ENCODE results near the gene CFAP61.

The CFAP61 gene

GRCh38 chr20:20174089-20174835, 121.9 kb downstream of the CFAP61 start:
- DNase-seq (ENCODE audit: low read depth): no peak

DNA sequence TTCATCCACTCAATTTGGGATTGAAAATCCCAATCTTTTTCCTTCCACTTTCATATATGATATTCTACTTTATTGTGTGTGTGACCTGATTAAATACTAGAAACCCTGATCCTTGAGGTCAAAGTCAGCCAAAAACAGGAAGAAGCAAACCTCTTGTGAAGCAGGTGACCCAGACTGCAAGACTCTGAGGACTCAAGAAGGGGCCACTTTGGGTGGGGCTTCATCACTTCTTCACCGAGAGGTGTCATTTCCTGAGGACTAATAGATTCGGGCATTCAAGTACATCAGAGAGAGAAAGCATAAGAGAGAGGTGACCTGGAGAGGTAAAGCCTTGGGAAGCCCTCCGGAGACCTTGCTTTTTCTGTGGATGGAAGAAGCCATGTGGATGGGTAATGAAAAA, 129.0 kb downstream of the CFAP61 start:
- DNase-seq (ENCODE audit: low read depth): no peak

GRCh38 chr20:20184149-20184548, 131.8 kb downstream of the CFAP61 start:
- DNase-seq (ENCODE audit: low read depth): no peak

- no peak for DNase-seq (ENCODE audit: low read depth)
Observed at GRCh38 chr20:20184706-20185105, 132.4 kb downstream of the CFAP61 start.

DNA sequence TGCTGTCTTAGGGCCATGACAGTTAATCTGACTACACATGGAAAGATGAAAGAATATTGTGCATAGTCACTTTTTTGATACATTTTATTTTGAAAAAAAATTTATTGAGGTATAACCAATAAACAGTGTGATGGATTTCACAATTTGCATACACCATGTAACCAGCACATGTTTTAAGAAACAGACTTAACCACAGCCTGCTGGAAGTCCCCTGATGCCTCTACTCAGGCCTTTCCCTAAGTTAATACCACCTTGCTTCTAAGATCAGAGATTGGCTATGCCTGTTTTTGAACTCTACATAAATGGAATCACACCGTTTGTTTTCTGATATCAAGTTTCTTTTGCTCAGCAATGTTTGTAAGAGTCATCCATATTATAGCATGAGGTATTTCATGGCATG, 136.3 kb downstream of the CFAP61 start:
- DNase-seq (ENCODE audit: low read depth): no peak

DNA sequence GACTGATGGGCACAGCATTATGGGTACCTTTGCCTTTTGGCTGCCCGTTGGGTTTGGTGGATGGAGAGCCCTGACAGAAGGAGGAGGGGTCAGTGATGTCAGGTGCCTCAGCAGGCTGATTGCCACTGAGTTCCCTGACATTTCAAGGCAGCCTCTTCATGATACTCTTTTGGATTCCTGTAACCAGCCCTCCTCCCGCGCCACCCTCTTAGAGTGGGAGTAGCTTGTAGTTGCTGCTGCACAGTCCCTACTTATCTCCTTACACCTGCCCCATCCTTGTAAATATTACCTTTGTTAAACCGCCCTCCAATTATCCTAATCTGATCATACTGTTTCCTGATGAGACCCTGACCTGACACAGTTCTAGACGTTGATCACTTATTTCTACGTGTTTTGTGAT, 140.0 kb downstream of the CFAP61 start:
- DNase-seq (ENCODE audit: low read depth): no peak

GRCh38 chr20:20195021-20195705, 142.8 kb downstream of the CFAP61 start:
- no peak for DNase-seq (ENCODE audit: low read depth)

GRCh38 chr20:20196610-20197009, 144.3 kb downstream of the CFAP61 start:
- no peak for DNase-seq (ENCODE audit: low read depth)

- DNase-seq (ENCODE audit: low read depth): no peak
Observed at GRCh38 chr20:20198011-20198410, 145.7 kb downstream of the CFAP61 start.

GRCh38 chr20:20199361-20200160, 147.2 kb downstream of the CFAP61 start:
- no peak for DNase-seq (ENCODE audit: low read depth)

GRCh38 chr20:20201124-20201523, 148.8 kb downstream of the CFAP61 start:
- no peak for DNase-seq (ENCODE audit: low read depth)

- DNase-seq (ENCODE audit: low read depth): no peak
Observed at GRCh38 chr20:20201639-20202038, 149.3 kb downstream of the CFAP61 start.

GRCh38 chr20:20202768-20203167, 150.4 kb downstream of the CFAP61 start:
- no peak for DNase-seq (ENCODE audit: low read depth)

- no peak for DNase-seq (ENCODE audit: low read depth)
Observed at GRCh38 chr20:20203784-20204183, 151.5 kb downstream of the CFAP61 start.

GRCh38 chr20:20204256-20204655, 151.9 kb downstream of the CFAP61 start:
- DNase-seq (ENCODE audit: low read depth): no peak

GRCh38 chr20:20205141-20205861, 153.0 kb downstream of the CFAP61 start:
- no peak for DNase-seq (ENCODE audit: low read depth)

DNA sequence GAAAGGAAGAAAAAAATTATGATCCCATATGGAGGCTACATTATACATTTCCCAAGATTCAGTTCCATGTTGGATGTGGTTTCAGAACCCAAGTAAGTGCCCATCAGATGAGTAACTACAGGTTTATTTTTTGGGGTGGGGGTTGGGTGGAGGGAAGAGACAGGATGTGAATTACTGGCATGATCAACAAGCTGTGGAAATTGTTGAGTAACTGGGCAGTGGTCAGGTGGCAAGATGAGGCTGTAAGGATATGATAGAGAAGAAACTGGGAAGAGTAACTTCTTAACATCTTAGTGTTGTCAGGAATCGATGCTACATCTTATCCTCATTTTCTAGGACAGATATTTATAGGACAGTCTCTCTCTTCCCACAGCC, 153.5 kb downstream of the CFAP61 start:
- DNase-seq (ENCODE audit: low read depth): no peak

DNA sequence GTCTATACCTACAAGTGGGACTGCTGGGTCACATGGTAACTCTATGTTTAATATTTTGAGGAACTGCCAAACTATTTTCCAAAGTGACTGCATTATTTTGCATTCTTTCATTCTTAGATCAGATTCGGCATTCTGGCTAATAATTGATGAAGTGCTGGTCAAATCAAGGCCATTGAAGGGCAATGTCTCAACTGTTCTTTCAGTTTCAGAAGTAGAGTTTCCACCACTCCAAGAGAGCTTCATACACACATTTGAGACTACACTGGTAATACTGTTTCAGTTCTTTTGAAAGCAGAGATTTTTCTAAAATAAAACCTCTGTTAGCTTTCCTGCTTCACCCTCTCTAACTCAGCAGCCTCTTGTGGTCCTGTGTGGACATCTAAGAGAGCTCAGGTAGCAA, 154.5 kb downstream of the CFAP61 start:
- DNase-seq (ENCODE audit: low read depth): no peak

GRCh38 chr20:20207291-20207690, 155.0 kb downstream of the CFAP61 start:
- no peak for DNase-seq (ENCODE audit: low read depth)

- no peak for DNase-seq (ENCODE audit: low read depth)
Observed at GRCh38 chr20:20207872-20208271, 155.5 kb downstream of the CFAP61 start.

GRCh38 chr20:20209684-20210083, 157.4 kb downstream of the CFAP61 start:
- DNase-seq (ENCODE audit: low read depth): no peak

DNA sequence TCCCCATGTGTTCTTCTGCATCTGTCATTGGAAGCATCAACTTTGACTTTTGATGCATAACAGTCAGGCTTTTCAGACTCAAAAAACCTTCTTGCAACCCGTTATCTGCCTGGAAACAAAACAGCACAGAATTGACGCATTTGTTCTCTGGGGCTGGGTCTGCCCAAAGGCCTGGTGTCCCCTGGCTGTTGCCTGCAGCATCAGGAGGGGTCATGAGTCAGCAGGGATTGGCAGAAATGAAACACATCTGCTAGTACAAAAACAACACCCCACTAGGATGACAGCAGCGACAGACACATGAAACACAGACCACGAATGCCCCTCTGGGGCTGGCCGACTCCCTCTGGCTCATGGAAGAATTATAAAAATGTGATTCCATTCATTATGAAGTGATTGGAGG, 158.0 kb downstream of the CFAP61 start:
- DNase-seq (ENCODE audit: low read depth): no peak

All from activated T-helper 1 cell treated with Interleukin-2 at 50 U/mL for 16 hours (primary cell).